IMR-90 (cell line): ENCODE data around the gene COL2A1. TPM values are rescaled to one million over a fixed set of nuclear protein-coding genes. Genes with fewer than 3 reads are reported as not detected.

Experiments
- ATAC-seq: fragments of 200-7000 bp; cut with Tn5 transposase; 2 replicates; pipeline ENCODE4 v1.9.1; 2020; ENCODE audit warnings: low read depth, mild to moderate bottlenecking, moderate library complexity
- BruUV-seq: library from RNA; stranded (reverse); fragments of 400-500 nt; replicated peaks from 2 replicates; lab custom pipeline; 2021; lab: Mats Ljungman, UMichigan
- CTCF ChIA-PET: fragments of 300-600 bp; formaldehyde crosslinking; extraction: SDS; loops from one replicate; lab custom pipeline; 2021; ENCODE audit warnings: antibody characterized with exemption; lab: Yijun Ruan, JAX
- POLR2A ChIA-PET: fragments of 300-600 bp; sonication (Branson Sonifier 250); formaldehyde crosslinking; loops from one replicate; lab custom pipeline; 2022; ENCODE audit warnings: antibody characterized with exemption; ENCODE audit not compliant: unreplicated experiment; lab: Charles Lee
- DNase-seq: peaks from one replicate; pipeline ENCODE4 v3.0.0; 2013
- H2AFZ ChIP-seq: replicated peaks from 2 replicates; pipeline ENCODE3; 2013; ENCODE audit warnings: low read length, mild to moderate bottlenecking; ENCODE audit not compliant: poor library complexity
- H2AK5ac ChIP-seq: 2 replicates; pipeline ENCODE4 v1.6.1; 2013; ENCODE audit warnings: low read depth, low read length, inconsistent platforms
- H2AK9ac ChIP-seq: replicated peaks from 2 replicates; pipeline ENCODE3; 2013; ENCODE audit warnings: mild to moderate bottlenecking, low read depth, low read length, moderate library complexity; ENCODE audit not compliant: poor library complexity
- H2BK120ac ChIP-seq: 2 replicates; pipeline ENCODE4 v1.6.1; 2013; ENCODE audit warnings: low read depth, low read length, inconsistent platforms
- H2BK15ac ChIP-seq: 3 replicates; pipeline ENCODE4 v1.6.1; 2013; ENCODE audit warnings: low read depth, low read length, inconsistent platforms
- H2BK20ac ChIP-seq: 2 replicates; pipeline ENCODE4 v1.6.1; 2013; ENCODE audit warnings: low read depth, mild to moderate bottlenecking, inconsistent platforms, low read length, moderate library complexity
- H2BK5ac ChIP-seq: 2 replicates; pipeline ENCODE4 v1.6.1; 2013; ENCODE audit warnings: mild to moderate bottlenecking, low read depth, low read length, inconsistent platforms; ENCODE audit not compliant: poor library complexity, severe bottlenecking
- H3K14ac ChIP-seq: replicated peaks from 2 replicates; pipeline ENCODE4 v1.6.1; 2013; ENCODE audit warnings: low read depth, low read length, inconsistent platforms
- H3K18ac ChIP-seq: 2 replicates; pipeline ENCODE4 v1.6.1; 2013; ENCODE audit warnings: low read depth, low read length, control low read depth
- H3K23ac ChIP-seq: 2 replicates; pipeline ENCODE4 v1.6.1; 2013; ENCODE audit warnings: low read depth, low read length, inconsistent platforms
- H3K27ac ChIP-seq: 2 replicates; pipeline ENCODE4 v1.5.1; 2013; ENCODE audit warnings: mild to moderate bottlenecking, control low read depth, low read length; ENCODE audit not compliant: insufficient read depth
- H3K27me3 ChIP-seq: 2 replicates; pipeline ENCODE4 v1.6.1; 2013; ENCODE audit warnings: low read length; ENCODE audit not compliant: control insufficient read depth, insufficient read depth
- H3K36me3 ChIP-seq: 2 replicates; pipeline ENCODE4 v1.6.1; 2013; ENCODE audit warnings: low read length, mixed read lengths; ENCODE audit not compliant: control insufficient read depth, insufficient read depth
- H3K4ac ChIP-seq: 2 replicates; pipeline ENCODE4 v1.6.1; 2013; ENCODE audit warnings: low read depth, low read length, inconsistent platforms
- H3K4me1 ChIP-seq: 2 replicates; pipeline ENCODE4 v1.6.1; 2013; ENCODE audit warnings: low read length, mixed read lengths; ENCODE audit not compliant: control insufficient read depth, insufficient read depth
- H3K4me2 ChIP-seq: 2 replicates; pipeline ENCODE4 v1.6.1; 2013; ENCODE audit warnings: low read depth, mild to moderate bottlenecking, control low read depth, low read length, moderate library complexity
- H3K4me3 ChIP-seq: 2 replicates; pipeline ENCODE4 v1.5.1; 2013; ENCODE audit warnings: low read depth, mild to moderate bottlenecking, control low read depth, low read length, moderate library complexity; ENCODE audit not compliant: insufficient read depth
- H3K56ac ChIP-seq: 2 replicates; pipeline ENCODE4 v1.6.1; 2013; ENCODE audit warnings: low read length, inconsistent platforms; ENCODE audit not compliant: insufficient read depth; ENCODE audit errors: extremely low read depth
- H3K79me1 ChIP-seq, 2 experiments: 2 replicates each; pipeline ENCODE4 v1.6.1; 2013; ENCODE audit warnings: low read length in 2 of 2, inconsistent platforms in 1 of 2, low read depth in 1 of 2
- H3K9ac ChIP-seq: 2 replicates; pipeline ENCODE4 v1.6.1; 2013; ENCODE audit warnings: low read depth, low read length, control low read depth
- H3K9me1 ChIP-seq: 2 replicates; pipeline ENCODE4 v1.6.1; 2013; ENCODE audit warnings: low read length, inconsistent platforms; ENCODE audit not compliant: insufficient read depth
- H3K9me3 ChIP-seq: 2 replicates; pipeline ENCODE4 v1.6.1; 2013; ENCODE audit warnings: low read length; ENCODE audit not compliant: control insufficient read depth, insufficient read depth
- H4K20me1 ChIP-seq: 2 replicates; pipeline ENCODE4 v1.6.1; 2013; ENCODE audit warnings: low read length, inconsistent platforms; ENCODE audit not compliant: insufficient read depth
- H4K5ac ChIP-seq: 2 replicates; pipeline ENCODE4 v1.6.1; 2013; ENCODE audit warnings: mild to moderate bottlenecking, low read depth, low read length, control low read depth
- H4K8ac ChIP-seq, 2 experiments: 2 replicates each; pipeline ENCODE4 v1.6.1; 2013; ENCODE audit warnings: low read depth in 2 of 2, low read length in 2 of 2, control low read depth in 1 of 2, inconsistent platforms in 1 of 2
- H4K91ac ChIP-seq: 2 replicates; pipeline ENCODE4 v1.6.1; 2013; ENCODE audit warnings: low read depth, low read length, inconsistent platforms; ENCODE audit not compliant: insufficient read depth
- MXI1 ChIP-seq: IDR thresholded peaks from 2 replicates; pipeline ENCODE4 v1.6.1; 2012; ENCODE audit warnings: low read depth, mild to moderate bottlenecking, low read length, moderate library complexity, borderline replicate concordance
- RAD21 ChIP-seq: IDR thresholded peaks from 2 replicates; pipeline ENCODE4 v1.6.1; 2012; ENCODE audit warnings: low read length, improper control_type of control experiment
- SMC3 ChIP-seq: fragments of 150-350 bp; IDR thresholded peaks from 2 replicates; pipeline ENCODE4 v1.6.1; 2016; ENCODE audit warnings: low read depth, mild to moderate bottlenecking, antibody characterized with exemption, low read length, moderate library complexity
- WGBS, 2 experiments: methylation state at CpG; one replicate each; pipeline versions ENCODE4 v1.1.5 to v1.1.7; 2013; ENCODE audit warnings: missing lambda C conversion rate in 2 of 2; ENCODE audit not compliant: insufficient read length in 1 of 2; ENCODE audit errors: extremely low coverage in 2 of 2; 5-methylcytosine and 5-hydroxymethylcytosine counted together
- dilution Hi-C: fragments of 300-500 bp; cut with HindIII; formaldehyde crosslinking; loops from one replicate; pipeline ENCODE4 v1.14.3; 2018; ENCODE audit warnings: low sequenced_read_pairs; ENCODE audit not compliant: unreplicated experiment
- in situ Hi-C: fragments of 300-500 bp; cut with MboI; formaldehyde crosslinking; loops from 3 replicates; pipeline ENCODE4 v1.14.3; 2019; ENCODE audit warnings: low sequenced_read_pairs, inconsistent platforms, mixed read lengths
- intact Hi-C: fragments of 100-400 bp; cut with micrococcal nuclease; formaldehyde crosslinking; loops from 2 replicates; pipeline ENCODE4 v1.10.0; 2022
- polyA plus RNA-seq, 3 experiments: library from polyadenylated mRNA; depleted of rRNA; stranded (reverse); fragments of >200 nt; gene quantifications; 2 replicates each; pipeline ENCODE4 v1.2.3, GENCODE V29; 2012; ENCODE audit warnings: low replicate concordance in 1 of 3
- total RNA-seq: library from RNA; depleted of rRNA; stranded (reverse); fragments of >200 nt; gene quantifications from 2 replicates; pipeline ENCODE4 v1.2.3, GENCODE V29; 2012

Gene COL2A1
- total and polyA plus RNA-seq, 2 of the 4 experiments (the other 2 are of a cell fraction) = 0.05 TPM; not detected in 1

DNA sequence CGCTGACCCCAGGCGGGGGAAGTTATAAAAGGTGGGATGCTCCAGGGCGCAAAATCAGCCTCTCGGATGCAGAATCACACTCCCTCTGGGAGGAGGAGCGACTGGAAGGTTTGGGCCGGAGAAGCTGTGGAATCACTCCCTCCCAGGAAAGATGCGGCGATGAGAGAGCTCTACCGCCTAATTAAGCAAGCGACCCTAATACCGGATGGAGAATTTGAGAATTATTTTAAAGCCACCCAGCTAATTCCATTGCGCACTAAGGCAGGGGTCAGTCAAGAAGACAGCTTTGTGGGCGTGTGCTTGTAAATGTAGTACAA is 1.9 kb downstream of the COL2A1 start:
- H2AK5ac ChIP-seq = no peak overlapping the region
- intact Hi-C loops = no loop called here
- H3K36me3 ChIP-seq = no peaks in the 10 kb centered on the region
- H2AK9ac ChIP-seq = no peak overlapping the region
- no peak overlapping the region for H3K14ac ChIP-seq
- no peak overlapping the region for H3K4ac ChIP-seq
- no peak overlapping the region for H3K23ac ChIP-seq
- no TSS peak for BruUV-seq
- H3K9ac ChIP-seq = no peak overlapping the region
- no peaks in the 10 kb centered on the region for H3K9me3 ChIP-seq
- no peak overlapping the region for H4K91ac ChIP-seq
- peak overlapping the region; percentile 92 for H2AFZ ChIP-seq
- ChIA-PET POLR2A (no interaction called here), CTCF (interaction anchor here (0.7 to 1.5 kb wide), 2 partner anchors 11 to 983 kb away, joined by 3 read pairs; no protein-coding TSS in a partner anchor)
- H4K5ac ChIP-seq = no peak overlapping the region
- H3K4me1 ChIP-seq = peaks cover 4% of the 10 kb centered on the region; the same call in 1 of the 2 replicates
- no peak for DNase-seq
- no peak overlapping the region for H3K56ac ChIP-seq
- no peaks in the 10 kb centered on the region for H3K9me1 ChIP-seq
- no peak for TF ChIP-seq SMC3
- no peak for TF ChIP-seq RAD21
- TF ChIP-seq MXI1 = no peak
- no peaks in the 10 kb centered on the region for H3K79me1 ChIP-seq
- in situ Hi-C loops = no loop called here
- H3K18ac ChIP-seq = no peak overlapping the region
- H2BK120ac ChIP-seq = no peak overlapping the region
- no peak overlapping the region for H4K8ac ChIP-seq
- dilution Hi-C loops = no loop called here
- peaks cover 6% of the 10 kb centered on the region; the same call in 1 of the 2 replicates for H4K20me1 ChIP-seq
- H2BK5ac ChIP-seq = no peak overlapping the region
- no peak overlapping the region for H2BK20ac ChIP-seq
- no peak overlapping the region for H2BK15ac ChIP-seq
- no peak overlapping the region for H3K27ac ChIP-seq
- WGBS, 2 experiments = no CpG with 5 or more reads among the region's 13 CpGs
- H3K27me3 ChIP-seq = peaks cover 79% of the 10 kb centered on the region
- H3K4me2 ChIP-seq = peak overlapping the region; percentile 83
- peak overlapping the region; percentile 26 for H3K4me3 ChIP-seq
- no peak for ATAC-seq
